GM13976 (cell line): ENCODE results near the gene PRPH2.

Experiments used
- DNase-seq: peaks from one replicate; pipeline ENCODE4 v3.0.0; 2012; ENCODE audit warnings: low spot score
- in situ Hi-C: fragments of 300-500 bp; cut with MboI; formaldehyde crosslinking; loops from one replicate; pipeline ENCODE4 v1.12.0; 2022; ENCODE audit warnings: low sequenced_read_pairs, mixed read lengths, inconsistent platforms; ENCODE audit not compliant: unreplicated experiment
- TF ChIP-seq, protein P1 (sequence below): IDR thresholded peaks from 2 replicates; pipeline ENCODE4 v1.5.1; 2012; ENCODE audit warnings: borderline replicate concordance, mild to moderate bottlenecking; ENCODE audit not compliant: insufficient read depth; ENCODE audit errors: extremely low read depth, missing control alignments, control extremely low read depth

PRPH2 gene

DNA sequence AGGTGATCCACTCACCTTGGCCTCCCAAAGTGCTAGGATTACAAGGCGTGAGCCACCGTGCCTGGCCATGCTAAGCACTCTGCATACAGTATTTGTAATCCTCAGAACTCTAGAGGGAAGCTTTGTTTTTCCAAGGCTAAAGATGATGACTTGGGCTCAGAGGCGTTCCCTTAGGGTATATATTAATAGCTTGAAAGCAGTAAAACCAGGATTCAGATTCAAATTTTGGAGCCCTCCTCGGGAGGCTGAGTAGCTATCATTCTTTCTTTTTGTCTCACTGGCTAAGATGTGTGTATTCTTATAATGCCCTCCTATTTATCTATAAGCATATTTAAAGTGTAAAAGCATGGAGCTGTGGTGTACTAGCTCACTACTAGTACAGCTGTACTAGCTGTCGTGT is 68.5 kb downstream of the PRPH2 start:
- in situ Hi-C loops = no loop called here
- TF ChIP-seq, protein P1, sequence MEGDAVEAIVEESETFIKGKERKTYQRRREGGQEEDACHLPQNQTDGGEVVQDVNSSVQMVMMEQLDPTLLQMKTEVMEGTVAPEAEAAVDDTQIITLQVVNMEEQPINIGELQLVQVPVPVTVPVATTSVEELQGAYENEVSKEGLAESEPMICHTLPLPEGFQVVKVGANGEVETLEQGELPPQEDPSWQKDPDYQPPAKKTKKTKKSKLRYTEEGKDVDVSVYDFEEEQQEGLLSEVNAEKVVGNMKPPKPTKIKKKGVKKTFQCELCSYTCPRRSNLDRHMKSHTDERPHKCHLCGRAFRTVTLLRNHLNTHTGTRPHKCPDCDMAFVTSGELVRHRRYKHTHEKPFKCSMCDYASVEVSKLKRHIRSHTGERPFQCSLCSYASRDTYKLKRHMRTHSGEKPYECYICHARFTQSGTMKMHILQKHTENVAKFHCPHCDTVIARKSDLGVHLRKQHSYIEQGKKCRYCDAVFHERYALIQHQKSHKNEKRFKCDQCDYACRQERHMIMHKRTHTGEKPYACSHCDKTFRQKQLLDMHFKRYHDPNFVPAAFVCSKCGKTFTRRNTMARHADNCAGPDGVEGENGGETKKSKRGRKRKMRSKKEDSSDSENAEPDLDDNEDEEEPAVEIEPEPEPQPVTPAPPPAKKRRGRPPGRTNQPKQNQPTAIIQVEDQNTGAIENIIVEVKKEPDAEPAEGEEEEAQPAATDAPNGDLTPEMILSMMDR = no peak

DNA sequence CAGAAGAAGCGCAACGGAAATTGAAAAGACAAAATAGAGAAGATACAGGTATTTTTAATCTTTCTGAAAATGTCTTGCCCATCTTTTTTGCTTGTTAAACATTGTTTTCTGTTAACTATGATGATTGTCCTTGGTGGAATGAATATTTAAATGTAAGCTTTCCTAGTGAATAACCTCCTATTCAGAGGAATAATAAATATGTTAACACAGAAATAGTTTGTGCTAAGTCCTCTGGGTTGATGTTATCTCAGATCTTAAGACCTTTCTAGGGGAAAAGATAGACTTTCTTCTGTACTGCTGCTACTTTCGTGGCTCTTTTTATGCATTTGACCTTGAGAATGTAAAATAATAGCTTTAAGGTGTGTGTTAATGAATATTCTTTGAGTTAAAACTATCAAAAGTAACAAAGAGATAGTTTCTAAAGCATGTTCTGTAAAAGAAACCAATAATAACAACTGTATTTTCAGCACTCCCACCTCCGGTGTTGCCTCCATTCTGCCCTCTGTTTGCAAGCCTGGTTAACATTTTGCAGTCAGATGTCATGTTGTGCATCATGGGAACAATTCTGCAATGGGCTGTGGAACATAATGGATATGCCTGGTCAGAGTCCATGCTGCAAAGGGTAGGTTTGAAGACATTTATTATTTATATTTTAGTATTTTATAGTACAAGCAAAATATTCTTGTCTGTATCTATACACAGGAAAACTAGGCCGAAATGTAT is 70.2 kb downstream of the PRPH2 start:
- no peak for DNase-seq
- TF ChIP-seq, protein P1 = no peak
- in situ Hi-C loops = no loop called here

More for the DNA sequence above, 68.5 kb downstream of the PRPH2 start:
- DNase-seq = no peak
